OCI-LY1 (cell line): ENCODE results near the gene HSPE1.
A peak's percentile ranks its signal among the peaks of the same experiment; 100 is the strongest.

Experiments used
- H2AFZ ChIP-seq: fragments of 200-600 bp; sonication (generic), shearing (Covaris generic); 2 replicates; pipeline ENCODE4 v1.6.0; 2014; ENCODE audit warnings: antibody characterized with exemption, mild to moderate bottlenecking, low read length
- H3F3A ChIP-seq: fragments of 200-600 bp; sonication (generic), shearing (Covaris generic); 2 replicates; pipeline ENCODE4 v1.6.0; 2014; ENCODE audit warnings: mild to moderate bottlenecking, antibody characterized with exemption, low read length, moderate library complexity; ENCODE audit not compliant: insufficient read depth
- H3K27ac ChIP-seq: fragments of 200-600 bp; sonication (generic); 2 replicates; pipeline ENCODE4 v1.5.1; 2014; ENCODE audit warnings: low read length, mixed run types, mild to moderate bottlenecking, low read depth; ENCODE audit not compliant: poor library complexity, severe bottlenecking
- H3K27me3 ChIP-seq: fragments of 200-600 bp; sonication (generic); 2 replicates; pipeline ENCODE4 v1.6.0; 2014; ENCODE audit warnings: antibody characterized with exemption, mild to moderate bottlenecking, low read length, moderate library complexity; ENCODE audit not compliant: insufficient read depth
- H3K36me3 ChIP-seq: fragments of 200-600 bp; sonication (generic); 2 replicates; pipeline ENCODE4 v1.6.1; 2014; ENCODE audit warnings: mild to moderate bottlenecking, antibody characterized with exemption, low read length, moderate library complexity, mixed read lengths; ENCODE audit not compliant: insufficient read depth
- H3K4me1 ChIP-seq: fragments of 200-600 bp; sonication (generic); 2 replicates; pipeline ENCODE4 v1.5.1; 2014; ENCODE audit warnings: mild to moderate bottlenecking, low read length, moderate library complexity; ENCODE audit not compliant: insufficient read depth, severe bottlenecking
- H3K4me2 ChIP-seq: fragments of 200-600 bp; sonication (generic), shearing (Covaris generic); 2 replicates; pipeline ENCODE4 v1.6.1; 2014; ENCODE audit warnings: low read length
- H3K4me3 ChIP-seq: fragments of 200-600 bp; sonication (generic); 2 replicates; pipeline ENCODE4 v1.5.1; 2014; ENCODE audit warnings: low read length, low read depth, mild to moderate bottlenecking, mixed read lengths; ENCODE audit not compliant: poor library complexity, severe bottlenecking
- H3K79me2 ChIP-seq: fragments of 200-600 bp; shearing (Covaris generic); 2 replicates; pipeline ENCODE4 v1.6.1; 2016; ENCODE audit warnings: mixed run types, low read length, mixed read lengths; ENCODE audit not compliant: insufficient read depth
- H3K9ac ChIP-seq: fragments of 200-600 bp; sonication (generic), shearing (Covaris generic); 2 replicates; pipeline ENCODE4 v1.6.1; 2014; ENCODE audit warnings: mild to moderate bottlenecking, low read length, mixed read lengths
- H3K9me2 ChIP-seq: fragments of 200-600 bp; sonication (generic), shearing (Covaris generic); 2 replicates; pipeline ENCODE4 v1.6.1; 2014; ENCODE audit warnings: low read depth, mild to moderate bottlenecking, low read length, mixed read lengths
- H3K9me3 ChIP-seq: fragments of 200-600 bp; shearing (Covaris generic); 2 replicates; pipeline ENCODE4 v1.6.1; 2014; ENCODE audit warnings: low read length, mixed read lengths
- H4K20me1 ChIP-seq: fragments of 200-600 bp; sonication (generic), shearing (Covaris generic); 2 replicates; pipeline ENCODE4 v1.6.0; 2016; ENCODE audit warnings: mild to moderate bottlenecking, low read length; ENCODE audit not compliant: insufficient read depth
- EZH2 ChIP-seq: fragments of 200-600 bp; sonication (generic), shearing (Covaris generic); IDR thresholded peaks from 2 replicates; pipeline ENCODE4 v1.8.0; 2017; ENCODE audit warnings: borderline replicate concordance, mixed run types, mild to moderate bottlenecking, antibody characterized with exemption, low read length, moderate library complexity, mixed read lengths
- TF ChIP-seq, protein P1 (sequence below): fragments of 200-600 bp; sonication (generic), shearing (Covaris generic); IDR thresholded peaks from 2 replicates; pipeline ENCODE4 v1.5.1; 2017; ENCODE audit warnings: mild to moderate bottlenecking, antibody characterized with exemption, low read length, moderate library complexity, mixed read lengths

HSPE1 gene

DNA sequence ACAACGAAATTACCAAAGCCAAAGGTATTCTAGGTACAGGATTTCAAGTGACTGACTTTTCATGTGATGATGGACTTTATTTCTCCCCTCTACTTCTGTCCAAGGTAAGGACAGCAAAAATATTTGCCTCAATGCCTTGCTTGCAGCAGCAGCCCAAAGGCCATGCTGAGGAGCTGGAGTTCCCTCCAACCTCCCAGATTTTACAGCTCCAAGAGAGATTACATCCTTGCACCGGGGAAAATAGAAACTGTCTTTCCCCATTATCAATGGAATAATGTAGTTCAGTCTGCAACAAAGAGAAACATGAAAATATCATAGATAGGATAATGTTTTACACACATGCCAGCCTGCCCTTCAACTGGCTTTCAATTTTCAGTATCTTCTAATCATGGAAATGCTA, 14.0 kb upstream of the HSPE1 start:
- Histone ChIP-seq H3K4me2 (no peak overlapping the region), H4K20me1 (no peaks in the 10 kb centered on the region), H3K9me2 (no peaks in the 10 kb centered on the region), H3K9ac (no peak overlapping the region), H3K9me3 (peaks cover 5% of the 10 kb centered on the region; the same call in 1 of the 2 replicates), H2AFZ (no peak overlapping the region), H3F3A (peaks cover 10% of the 10 kb centered on the region; the same call in 1 of the 2 replicates), H3K4me1 (no peaks in the 10 kb centered on the region), H3K4me3 (no peak overlapping the region), H3K27me3 (no peaks in the 10 kb centered on the region), H3K36me3 (peaks cover 72% of the 10 kb centered on the region), H3K79me2 (no peaks in the 10 kb centered on the region), H3K27ac (no peak overlapping the region)
- TF ChIP-seq, protein P1, sequence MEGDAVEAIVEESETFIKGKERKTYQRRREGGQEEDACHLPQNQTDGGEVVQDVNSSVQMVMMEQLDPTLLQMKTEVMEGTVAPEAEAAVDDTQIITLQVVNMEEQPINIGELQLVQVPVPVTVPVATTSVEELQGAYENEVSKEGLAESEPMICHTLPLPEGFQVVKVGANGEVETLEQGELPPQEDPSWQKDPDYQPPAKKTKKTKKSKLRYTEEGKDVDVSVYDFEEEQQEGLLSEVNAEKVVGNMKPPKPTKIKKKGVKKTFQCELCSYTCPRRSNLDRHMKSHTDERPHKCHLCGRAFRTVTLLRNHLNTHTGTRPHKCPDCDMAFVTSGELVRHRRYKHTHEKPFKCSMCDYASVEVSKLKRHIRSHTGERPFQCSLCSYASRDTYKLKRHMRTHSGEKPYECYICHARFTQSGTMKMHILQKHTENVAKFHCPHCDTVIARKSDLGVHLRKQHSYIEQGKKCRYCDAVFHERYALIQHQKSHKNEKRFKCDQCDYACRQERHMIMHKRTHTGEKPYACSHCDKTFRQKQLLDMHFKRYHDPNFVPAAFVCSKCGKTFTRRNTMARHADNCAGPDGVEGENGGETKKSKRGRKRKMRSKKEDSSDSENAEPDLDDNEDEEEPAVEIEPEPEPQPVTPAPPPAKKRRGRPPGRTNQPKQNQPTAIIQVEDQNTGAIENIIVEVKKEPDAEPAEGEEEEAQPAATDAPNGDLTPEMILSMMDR: no peak
- no peak for TF ChIP-seq EZH2

DNA sequence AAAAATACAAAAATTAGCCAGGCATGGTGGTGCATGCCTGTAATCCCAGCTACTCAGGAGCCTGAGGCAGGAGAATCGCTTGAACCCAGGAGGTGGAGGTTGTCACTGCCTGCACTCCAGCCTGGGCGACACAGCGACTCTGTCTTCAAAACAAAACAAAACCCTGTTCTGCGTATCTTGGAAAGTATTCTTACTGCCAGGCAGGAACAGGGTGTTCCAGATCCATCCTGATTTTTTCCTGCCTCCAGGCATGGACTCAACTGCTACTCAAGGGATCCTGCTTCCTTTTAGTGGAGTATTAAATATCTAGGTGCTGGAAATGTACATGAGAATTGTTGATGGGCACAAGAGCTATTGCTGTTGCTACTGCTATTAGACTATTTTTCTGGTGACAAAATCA, 12.8 kb upstream of the HSPE1 start:
- no peak for TF ChIP-seq EZH2
- TF ChIP-seq, protein P1: no peak
- no peaks in the 10 kb centered on the region for H3K9me2 ChIP-seq
- no peak overlapping the region for H2AFZ ChIP-seq
- H3K36me3 ChIP-seq: peaks cover 82% of the 10 kb centered on the region
- no peaks in the 10 kb centered on the region for H3K27me3 ChIP-seq
- H3K4me3 ChIP-seq: no peak overlapping the region
- no peak overlapping the region for H3K4me2 ChIP-seq
- no peak overlapping the region for H3K27ac ChIP-seq
- H3K9ac ChIP-seq: no peak overlapping the region
- H3K4me1 ChIP-seq: no peaks in the 10 kb centered on the region
- H3K79me2 ChIP-seq: no peaks in the 10 kb centered on the region
- H3F3A ChIP-seq: peaks cover 10% of the 10 kb centered on the region; the same call in 1 of the 2 replicates
- peaks cover 5% of the 10 kb centered on the region; the same call in 1 of the 2 replicates for H3K9me3 ChIP-seq
- no peaks in the 10 kb centered on the region for H4K20me1 ChIP-seq

DNA sequence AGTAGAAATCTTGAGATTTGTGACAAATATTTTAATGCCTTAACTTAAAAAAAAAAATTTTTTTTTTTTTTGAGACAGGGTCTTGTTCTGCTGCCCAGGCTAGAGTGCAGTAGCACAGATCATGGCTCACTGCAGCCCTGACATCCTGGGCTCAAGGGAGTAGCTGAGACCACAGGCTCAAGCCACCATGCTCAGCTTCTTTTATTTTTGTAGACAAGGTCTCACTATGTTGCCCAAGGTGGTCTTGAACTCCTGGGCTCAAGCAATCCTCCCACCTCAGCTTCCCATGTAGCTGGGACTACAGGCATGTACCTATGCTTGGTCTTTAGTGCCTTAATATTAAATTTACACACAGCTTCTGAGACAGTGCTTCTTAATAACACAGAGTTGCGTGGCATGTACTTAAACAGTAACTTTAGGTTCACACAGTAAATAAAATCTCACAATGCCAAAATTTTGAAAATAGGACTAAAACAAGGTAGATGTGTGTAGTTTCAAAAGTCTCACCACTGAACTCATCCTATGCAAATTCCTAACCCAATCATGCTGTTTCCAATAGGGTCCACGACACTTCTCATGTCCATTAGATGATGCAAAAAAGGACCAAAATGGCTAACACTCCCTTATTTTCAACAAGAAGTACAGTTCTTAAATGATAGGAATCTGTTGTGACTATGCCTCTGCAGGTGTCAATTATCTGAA, 4.6 kb upstream of the HSPE1 start:
- Histone ChIP-seq H3K9me3 (no peaks in the 10 kb centered on the region), H3K27ac (no peak overlapping the region), H3K4me2 (peak overlapping the region; percentile 92; the same call in 1 of the 2 replicates), H3K9me2 (no peaks in the 10 kb centered on the region), H4K20me1 (no peaks in the 10 kb centered on the region), H3K4me3 (no peak overlapping the region), H3K36me3 (peaks cover 90% of the 10 kb centered on the region), H3K79me2 (peaks cover 51% of the 10 kb centered on the region), H3K9ac (no peak overlapping the region), H3F3A (0 out of 2 replicates have a peak, but pooled peaks cover 3% of the 10 kb centered on the region), H3K27me3 (no peaks in the 10 kb centered on the region), H2AFZ (no peak overlapping the region), H3K4me1 (peaks cover 31% of the 10 kb centered on the region)
- TF ChIP-seq, protein P1: no peak
- TF ChIP-seq EZH2: no peak
